Panc1 (cell line): ENCODE measurements around the gene ALDH1A3. TPM values are rescaled to one million over a fixed set of nuclear protein-coding genes. Genes with fewer than 3 reads are reported as not detected.

Experiments
- ATAC-seq: fragments of 200-7000 bp; cut with Tn5 transposase; 2 replicates; pipeline ENCODE4 v1.9.1; 2020; ENCODE audit warnings: mild to moderate bottlenecking, moderate library complexity
- BruUV-seq: library from RNA; stranded (reverse); fragments of 400-500 nt; replicated peaks from 2 replicates; lab custom pipeline; 2021; lab: Mats Ljungman, UMichigan
- CTCF ChIA-PET: fragments of 300-600 bp; sonication (Branson Sonifier 250); formaldehyde crosslinking; loops from one replicate; lab custom pipeline; 2022; ENCODE audit warnings: antibody characterized with exemption; lab: Charles Lee
- POLR2A ChIA-PET: fragments of 300-600 bp; sonication (Branson Sonifier 250); formaldehyde crosslinking; loops from one replicate; lab custom pipeline; 2022; ENCODE audit warnings: antibody characterized with exemption; lab: Charles Lee
- DNase-seq: peaks from one replicate; pipeline ENCODE4 v3.0.0-alpha.2; 2010; ENCODE audit warnings: low read depth, low spot score
- H3K27ac ChIP-seq: 2 replicates; pipeline ENCODE4 v1.5.1; 2011; ENCODE audit warnings: mild to moderate bottlenecking, low read length, inconsistent platforms
- H3K27me3 ChIP-seq: fragments of 200-500 bp; sonication (Bioruptor generic); 2 replicates; pipeline ENCODE4 v1.6.0; 2014; ENCODE audit warnings: low read length, inconsistent platforms; ENCODE audit not compliant: control insufficient read depth, insufficient read depth
- H3K36me3 ChIP-seq: fragments of 200-500 bp; sonication (Bioruptor generic); 2 replicates; pipeline ENCODE4 v1.5.1; 2014; ENCODE audit warnings: inconsistent platforms, mild to moderate bottlenecking, low read length, moderate library complexity; ENCODE audit not compliant: control insufficient read depth, insufficient read depth
- H3K4me1 ChIP-seq: 2 replicates; pipeline ENCODE4 v1.5.1; 2011; ENCODE audit warnings: inconsistent platforms, mild to moderate bottlenecking, low read length, moderate library complexity; ENCODE audit not compliant: control insufficient read depth, insufficient read depth
- H3K4me3 ChIP-seq, 2 experiments: 2 replicates each; pipeline ENCODE4 v1.5.1; 2011 to 2012; ENCODE audit warnings: low read depth in 2 of 2, low read length in 2 of 2, mild to moderate bottlenecking in 2 of 2, inconsistent platforms in 1 of 2, moderate library complexity in 1 of 2
- H3K9me3 ChIP-seq: fragments of 200-500 bp; sonication (Bioruptor generic); 2 replicates; pipeline ENCODE4 v1.5.1; 2014; ENCODE audit warnings: low read depth, mild to moderate bottlenecking, inconsistent platforms, low read length, moderate library complexity; ENCODE audit not compliant: control insufficient read depth, insufficient read depth
- POLR2AphosphoS5 ChIP-seq: IDR thresholded peaks from 2 replicates; pipeline ENCODE4 v1.6.1; 2012; ENCODE audit warnings: mild to moderate bottlenecking, low read depth, low read length, moderate library complexity
- SIN3A ChIP-seq: IDR thresholded peaks from 2 replicates; pipeline ENCODE4 v1.6.1; 2012; ENCODE audit warnings: low read depth, mild to moderate bottlenecking, low read length, moderate library complexity, borderline replicate concordance; ENCODE audit not compliant: insufficient read depth
- TCF7L2 ChIP-seq: IDR thresholded peaks from 2 replicates; pipeline ENCODE4 v1.6.1; 2011; ENCODE audit warnings: mild to moderate bottlenecking, low read depth, low read length, inconsistent platforms
- in situ Hi-C: cut with HindIII; loops from 2 replicates; pipeline ENCODE4 v1.10.0; 2016; ENCODE audit warnings: low sequenced_read_pairs, low pct_unique_long_range_greater_than_20kb
- intact Hi-C: fragments of 100-400 bp; cut with micrococcal nuclease; formaldehyde crosslinking; loops from one replicate; pipeline ENCODE4 v1.10.0; 2022; ENCODE audit not compliant: unreplicated experiment
- total RNA-seq: library from RNA; stranded (reverse); gene quantifications from one replicate; pipeline ENCODE4 v1.2.1, GENCODE V29; 2021; ENCODE audit not compliant: unreplicated experiment
- TF ChIP-seq, protein P1 (sequence below): fragments of 450-650 bp; IDR thresholded peaks from 2 replicates; pipeline ENCODE4 v1.5.1; 2017; ENCODE audit warnings: mild to moderate bottlenecking
- TF ChIP-seq, protein P2 (sequence below), 2 experiments: IDR thresholded peaks; 2 replicates each; pipeline ENCODE4 v1.6.1; 2011 to 2012; ENCODE audit warnings: low read depth in 2 of 2, control low read depth in 1 of 2, low read length in 1 of 2, mild to moderate bottlenecking in 1 of 2, moderate library complexity in 1 of 2; ENCODE audit not compliant: insufficient read depth in 1 of 2

ALDH1A3 gene
- total RNA-seq, 1 experiment from 2014 or later = 143 TPM

DNA sequence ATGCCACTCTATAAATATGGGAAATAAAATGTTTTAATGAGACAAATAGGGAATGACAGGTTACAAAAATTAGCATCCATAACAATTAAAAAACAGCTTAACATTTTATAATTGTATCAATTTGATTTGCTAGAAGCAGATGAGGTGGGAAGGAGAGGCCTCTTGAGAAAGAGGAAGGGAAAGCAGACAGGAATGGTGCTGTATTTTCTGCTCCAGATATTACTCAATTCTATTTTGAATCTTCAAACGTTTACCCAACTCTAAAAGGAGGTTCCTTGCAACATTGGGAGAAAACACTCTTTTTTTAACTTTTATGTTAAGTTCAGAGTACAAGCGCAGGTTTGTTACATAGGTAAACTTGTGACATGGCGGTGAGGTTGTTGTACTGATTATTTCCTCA lies 44.9 kb upstream of the ALDH1A3 start:
- H3K9me3 ChIP-seq = 0 out of 2 replicates have a peak, but pooled peaks cover 3% of the 10 kb centered on the region
- H3K4me3 ChIP-seq = no peak overlapping the region
- no peak for DNase-seq
- H3K27ac ChIP-seq = no peak overlapping the region; the same call in 1 of the 2 replicates
- H3K36me3 ChIP-seq = no peaks in the 10 kb centered on the region
- H3K4me1 ChIP-seq = no peaks in the 10 kb centered on the region
- ATAC-seq = no peak
- TF ChIP-seq, protein P1, sequence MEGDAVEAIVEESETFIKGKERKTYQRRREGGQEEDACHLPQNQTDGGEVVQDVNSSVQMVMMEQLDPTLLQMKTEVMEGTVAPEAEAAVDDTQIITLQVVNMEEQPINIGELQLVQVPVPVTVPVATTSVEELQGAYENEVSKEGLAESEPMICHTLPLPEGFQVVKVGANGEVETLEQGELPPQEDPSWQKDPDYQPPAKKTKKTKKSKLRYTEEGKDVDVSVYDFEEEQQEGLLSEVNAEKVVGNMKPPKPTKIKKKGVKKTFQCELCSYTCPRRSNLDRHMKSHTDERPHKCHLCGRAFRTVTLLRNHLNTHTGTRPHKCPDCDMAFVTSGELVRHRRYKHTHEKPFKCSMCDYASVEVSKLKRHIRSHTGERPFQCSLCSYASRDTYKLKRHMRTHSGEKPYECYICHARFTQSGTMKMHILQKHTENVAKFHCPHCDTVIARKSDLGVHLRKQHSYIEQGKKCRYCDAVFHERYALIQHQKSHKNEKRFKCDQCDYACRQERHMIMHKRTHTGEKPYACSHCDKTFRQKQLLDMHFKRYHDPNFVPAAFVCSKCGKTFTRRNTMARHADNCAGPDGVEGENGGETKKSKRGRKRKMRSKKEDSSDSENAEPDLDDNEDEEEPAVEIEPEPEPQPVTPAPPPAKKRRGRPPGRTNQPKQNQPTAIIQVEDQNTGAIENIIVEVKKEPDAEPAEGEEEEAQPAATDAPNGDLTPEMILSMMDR = no peak
- TF ChIP-seq, protein P2, sequence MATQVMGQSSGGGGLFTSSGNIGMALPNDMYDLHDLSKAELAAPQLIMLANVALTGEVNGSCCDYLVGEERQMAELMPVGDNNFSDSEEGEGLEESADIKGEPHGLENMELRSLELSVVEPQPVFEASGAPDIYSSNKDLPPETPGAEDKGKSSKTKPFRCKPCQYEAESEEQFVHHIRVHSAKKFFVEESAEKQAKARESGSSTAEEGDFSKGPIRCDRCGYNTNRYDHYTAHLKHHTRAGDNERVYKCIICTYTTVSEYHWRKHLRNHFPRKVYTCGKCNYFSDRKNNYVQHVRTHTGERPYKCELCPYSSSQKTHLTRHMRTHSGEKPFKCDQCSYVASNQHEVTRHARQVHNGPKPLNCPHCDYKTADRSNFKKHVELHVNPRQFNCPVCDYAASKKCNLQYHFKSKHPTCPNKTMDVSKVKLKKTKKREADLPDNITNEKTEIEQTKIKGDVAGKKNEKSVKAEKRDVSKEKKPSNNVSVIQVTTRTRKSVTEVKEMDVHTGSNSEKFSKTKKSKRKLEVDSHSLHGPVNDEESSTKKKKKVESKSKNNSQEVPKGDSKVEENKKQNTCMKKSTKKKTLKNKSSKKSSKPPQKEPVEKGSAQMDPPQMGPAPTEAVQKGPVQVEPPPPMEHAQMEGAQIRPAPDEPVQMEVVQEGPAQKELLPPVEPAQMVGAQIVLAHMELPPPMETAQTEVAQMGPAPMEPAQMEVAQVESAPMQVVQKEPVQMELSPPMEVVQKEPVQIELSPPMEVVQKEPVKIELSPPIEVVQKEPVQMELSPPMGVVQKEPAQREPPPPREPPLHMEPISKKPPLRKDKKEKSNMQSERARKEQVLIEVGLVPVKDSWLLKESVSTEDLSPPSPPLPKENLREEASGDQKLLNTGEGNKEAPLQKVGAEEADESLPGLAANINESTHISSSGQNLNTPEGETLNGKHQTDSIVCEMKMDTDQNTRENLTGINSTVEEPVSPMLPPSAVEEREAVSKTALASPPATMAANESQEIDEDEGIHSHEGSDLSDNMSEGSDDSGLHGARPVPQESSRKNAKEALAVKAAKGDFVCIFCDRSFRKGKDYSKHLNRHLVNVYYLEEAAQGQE (IDR thresholded peaks at IDR 0.05; ENCODE audit: insufficient read depth in 1 of 2, low read depth in 2 of 2, low read length in 1 of 2) = no peak
- TF ChIP-seq TCF7L2 (no peak), POLR2AphosphoS5 (no peak), SIN3A (no peak)
- ChIA-PET CTCF (no interaction called here), POLR2A (no interaction called here)
- intact Hi-C loops (no loop called here), in situ Hi-C loops (no loop called here)
- H3K27me3 ChIP-seq = no peaks in the 10 kb centered on the region
- no TSS peak for BruUV-seq

DNA sequence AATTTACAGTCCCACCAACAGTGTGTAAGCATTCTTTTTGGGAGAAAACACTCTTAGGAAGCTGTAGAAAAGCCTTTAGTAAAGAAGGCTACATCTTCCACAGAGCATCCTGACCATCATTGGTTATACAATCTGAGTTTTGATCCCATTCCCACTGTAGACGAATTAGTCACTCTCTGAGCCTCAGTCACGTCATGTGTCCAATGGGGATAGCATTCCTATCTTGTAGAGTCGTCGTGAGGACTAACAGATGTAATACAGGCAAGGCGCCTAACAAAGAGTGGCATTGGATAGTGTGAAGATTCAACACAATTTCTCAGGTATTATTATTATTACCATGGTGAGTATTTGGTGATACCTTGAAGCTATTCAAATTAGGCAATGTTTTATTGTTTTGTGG lies 44.0 kb upstream of the ALDH1A3 start:
- ChIA-PET POLR2A (no interaction called here), CTCF (no interaction called here)
- DNase-seq (no peak), ATAC-seq (no peak)
- no peaks in the 10 kb centered on the region for H3K4me1 ChIP-seq
- H3K36me3 ChIP-seq = no peaks in the 10 kb centered on the region
- no peaks in the 10 kb centered on the region for H3K27me3 ChIP-seq
- TF ChIP-seq TCF7L2 (no peak), SIN3A (no peak), POLR2AphosphoS5 (no peak)
- TF ChIP-seq, protein P2 (IDR thresholded peaks at IDR 0.05; ENCODE audit: insufficient read depth in 1 of 2, low read depth in 2 of 2, low read length in 1 of 2) = no peak
- TF ChIP-seq, protein P1 = no peak
- H3K27ac ChIP-seq = no peak overlapping the region
- intact Hi-C loops (no loop called here), in situ Hi-C loops (no loop called here)
- no TSS peak for BruUV-seq
- no peak overlapping the region for H3K4me3 ChIP-seq
- 0 out of 2 replicates have a peak, but pooled peaks cover 3% of the 10 kb centered on the region for H3K9me3 ChIP-seq
